Astrocyte of the cerebellum (primary cell): ENCODE results near the gene PLD5.

ENCODE experiments used
- DNase-seq: peaks from one replicate; pipeline ENCODE4 v3.0.0-alpha.2; 2011; ENCODE audit warnings: low read depth
- H3K4me3 ChIP-seq: 2 replicates; pipeline ENCODE4 v1.5.1; 2011; ENCODE audit warnings: mild to moderate bottlenecking, low read depth, low read length, moderate library complexity
- CTCF ChIP-seq: IDR thresholded peaks from 2 replicates; pipeline ENCODE4 v1.5.1; 2012; ENCODE audit warnings: low read length, low read depth, moderate library complexity, mild to moderate bottlenecking; ENCODE audit errors: missing control alignments
- in situ Hi-C: cut with HindIII; loops from 2 replicates; pipeline ENCODE4 v1.10.0; 2017; ENCODE audit warnings: low sequenced_read_pairs

Gene PLD5

GRCh38 chr1:242178924-242179708 is 345.4 kb downstream of the PLD5 start:
- no peak for TF ChIP-seq CTCF
- H3K4me3 ChIP-seq, result no peak overlapping the region
- in situ Hi-C loops, result no loop called here
- no peak for DNase-seq

- no peak overlapping the region for H3K4me3 ChIP-seq
- no peak for DNase-seq
- no peak for TF ChIP-seq CTCF
- in situ Hi-C loops, result no loop called here
These were observed 346.1 kb downstream of the PLD5 start for GRCh38 chr1:242178436-242178835.

GRCh38 chr1:242162140-242162539 is 362.4 kb downstream of the PLD5 start:
- in situ Hi-C loops, result no loop called here
- H3K4me3 ChIP-seq, result no peak overlapping the region
- DNase-seq, result no peak
- TF ChIP-seq CTCF, result no peak

- TF ChIP-seq CTCF, result no peak
- in situ Hi-C loops, result no loop called here
- H3K4me3 ChIP-seq, result peak overlapping the region; percentile 21
- peak; percentile 32 for DNase-seq
These were observed 377.2 kb downstream of the PLD5 start for GRCh38 chr1:242147096-242147976.

GRCh38 chr1:242146652-242147051 is 377.8 kb downstream of the PLD5 start:
- in situ Hi-C loops, result no loop called here
- TF ChIP-seq CTCF, result no peak

GRCh38 chr1:242140836-242141235 is 383.7 kb downstream of the PLD5 start:
- in situ Hi-C loops, result no loop called here
- no peak for TF ChIP-seq CTCF
- H3K4me3 ChIP-seq, result no peak overlapping the region
- DNase-seq, result no peak

More at GRCh38 chr1:242146652-242147051, 377.8 kb downstream of the PLD5 start:
- DNase-seq, result no peak
- H3K4me3 ChIP-seq, result peak overlapping the region; percentile 21
